Mesenchymal stem cell (in vitro differentiated cells and primary cell): ENCODE results near the gene POTEC.
"Not testable (repeated sequence)": the region's sequence is repeated elsewhere in the genome, so short reads cannot be mapped to it uniquely, and the experiment has no call there.

Source experiments
- DNase-seq: peaks from one replicate; pipeline ENCODE4 v3.0.0-alpha.2; 2013
- H2AFZ ChIP-seq: one replicate; pipeline ENCODE4 v1.6.1; 2013; ENCODE audit warnings: low read depth, mild to moderate bottlenecking, control low read depth, inconsistent platforms, low read length, moderate library complexity
- H2AK5ac ChIP-seq: 2 replicates; pipeline ENCODE4 v1.6.1; 2013; ENCODE audit warnings: low read length, moderate library complexity, mild to moderate bottlenecking, inconsistent platforms; ENCODE audit not compliant: severe bottlenecking
- H2BK120ac ChIP-seq: one replicate; pipeline ENCODE4 v1.6.1; 2013; ENCODE audit warnings: low read depth, mild to moderate bottlenecking, inconsistent platforms, low read length, moderate library complexity
- H2BK12ac ChIP-seq, 2 experiments: one replicate each; pipeline ENCODE4 v1.6.1; 2013; ENCODE audit warnings: inconsistent platforms in 2 of 2, low read length in 2 of 2, mild to moderate bottlenecking in 2 of 2, moderate library complexity in 2 of 2, control low read depth in 1 of 2
- H2BK15ac ChIP-seq: one replicate; pipeline ENCODE4 v1.6.1; 2013; ENCODE audit warnings: mild to moderate bottlenecking, low read depth, inconsistent platforms; ENCODE audit not compliant: poor library complexity, severe bottlenecking
- H2BK5ac ChIP-seq: 2 replicates; pipeline ENCODE4 v1.6.1; 2013; ENCODE audit warnings: low read depth, mild to moderate bottlenecking, low read length, control low read depth, inconsistent platforms; ENCODE audit not compliant: poor library complexity, severe bottlenecking
- H3K14ac ChIP-seq, 2 experiments: one replicate each; pipeline ENCODE4 v1.6.1; 2013; ENCODE audit warnings: inconsistent platforms in 2 of 2, low read length in 2 of 2, control low read depth in 1 of 2, mild to moderate bottlenecking in 1 of 2, moderate library complexity in 1 of 2
- H3K18ac ChIP-seq, 2 experiments: one replicate each; pipeline ENCODE4 v1.6.1; 2013; ENCODE audit warnings: inconsistent platforms in 2 of 2, low read length in 2 of 2, control low read depth in 1 of 2, low read depth in 1 of 2, mild to moderate bottlenecking in 1 of 2
- H3K23ac ChIP-seq, 2 experiments: one replicate each; pipeline ENCODE4 v1.6.1; 2013; ENCODE audit warnings: inconsistent platforms in 2 of 2, low read length in 2 of 2, mild to moderate bottlenecking in 2 of 2, moderate library complexity in 2 of 2, control low read depth in 1 of 2
- H3K27ac ChIP-seq: 2 replicates; pipeline ENCODE4 v1.5.1; 2013; ENCODE audit warnings: mild to moderate bottlenecking, moderate library complexity, low read length, control low read depth, inconsistent platforms; ENCODE audit not compliant: poor library complexity, severe bottlenecking
- H3K27me3 ChIP-seq, 2 experiments: 2 replicates each; pipeline versions ENCODE4 v1.6.1 to v1.7.0; 2013; ENCODE audit warnings: low read length in 2 of 2, mild to moderate bottlenecking in 2 of 2, moderate library complexity in 2 of 2, control low read depth in 1 of 2, inconsistent platforms in 1 of 2; ENCODE audit not compliant: control insufficient read depth in 1 of 2, insufficient read depth in 1 of 2
- H3K36me3 ChIP-seq, 2 experiments: 2 replicates each; pipeline versions ENCODE4 v1.6.1 to v1.7.0; 2013; ENCODE audit warnings: low read length in 2 of 2, control low read depth in 1 of 2, inconsistent platforms in 1 of 2, low read depth in 1 of 2, mild to moderate bottlenecking in 1 of 2; ENCODE audit not compliant: insufficient read depth in 2 of 2, control insufficient read depth in 1 of 2
- H3K4ac ChIP-seq, 2 experiments: one replicate each; pipeline ENCODE4 v1.6.1; 2013; ENCODE audit warnings: inconsistent platforms in 2 of 2, low read length in 2 of 2, mild to moderate bottlenecking in 2 of 2, moderate library complexity in 2 of 2, control low read depth in 1 of 2, low read depth in 1 of 2
- H3K4me1 ChIP-seq: 2 replicates; pipeline ENCODE4 v1.6.1; 2013; ENCODE audit warnings: low read depth, low read length, control low read depth; ENCODE audit not compliant: control insufficient read depth, insufficient read depth
- H3K4me2 ChIP-seq: 2 replicates; pipeline ENCODE4 v1.6.1; 2013; ENCODE audit warnings: low read length, mild to moderate bottlenecking, inconsistent platforms; ENCODE audit not compliant: poor library complexity, severe bottlenecking
- H3K4me3 ChIP-seq, 2 experiments: 2 replicates each; pipeline versions ENCODE4 v1.5.1 to v1.7.0; 2013; ENCODE audit warnings: low read length in 2 of 2, mild to moderate bottlenecking in 2 of 2, control low read depth in 1 of 2, low read depth in 1 of 2; ENCODE audit not compliant: insufficient read depth in 1 of 2
- H3K79me1 ChIP-seq: replicated peaks from 2 replicates; pipeline ENCODE4 v1.6.1; 2013; ENCODE audit warnings: mild to moderate bottlenecking, control low read depth, low read length, inconsistent platforms; ENCODE audit not compliant: poor library complexity, severe bottlenecking
- H3K9ac ChIP-seq: 2 replicates; pipeline ENCODE4 v1.7.0; 2013; ENCODE audit warnings: mild to moderate bottlenecking, low read length, moderate library complexity
- H3K9me3 ChIP-seq: 2 replicates; pipeline ENCODE4 v1.7.0; 2013; ENCODE audit warnings: mild to moderate bottlenecking, low read length; ENCODE audit not compliant: control insufficient read depth
- H4K8ac ChIP-seq: one replicate; pipeline ENCODE4 v1.6.1; 2013; ENCODE audit warnings: inconsistent platforms, mild to moderate bottlenecking, low read length, moderate library complexity
- H4K91ac ChIP-seq: one replicate; pipeline ENCODE4 v1.6.1; 2013; ENCODE audit warnings: mild to moderate bottlenecking, low read length, inconsistent platforms
- WGBS: methylation state at CpG from one replicate; pipeline ENCODE4 v1.1.7; 2013; ENCODE audit warnings: mixed read lengths; 5-methylcytosine and 5-hydroxymethylcytosine counted together

The POTEC gene

GRCh38 chr18:14510707-14511106 lies 32.7 kb downstream of the POTEC start:
- H3K18ac ChIP-seq, H3K79me1 ChIP-seq, H2BK12ac ChIP-seq, H3K27me3 ChIP-seq, H3K4me3 ChIP-seq, H2BK120ac ChIP-seq, DNase-seq, H2BK5ac ChIP-seq, H4K91ac ChIP-seq, H3K36me3 ChIP-seq, H2AFZ ChIP-seq, H3K9ac ChIP-seq, H3K14ac ChIP-seq, H3K23ac ChIP-seq, H3K27ac ChIP-seq, H2BK15ac ChIP-seq, H3K4me1 ChIP-seq, H3K4me2 ChIP-seq, H3K4ac ChIP-seq, H3K9me3 ChIP-seq, H2AK5ac ChIP-seq, H4K8ac ChIP-seq: not testable (repeated sequence)
- WGBS = no CpG with 5 or more reads among the region's 3 CpGs

GRCh38 chr18:14503691-14504090 lies 39.7 kb downstream of the POTEC start:
- not testable (repeated sequence) for H3K18ac ChIP-seq
- WGBS = no CpG with 5 or more reads among the region's 8 CpGs

GRCh38 chr18:14501894-14502293 lies 41.5 kb downstream of the POTEC start:
- H3K18ac ChIP-seq, H3K4me3 ChIP-seq, H4K8ac ChIP-seq, H2BK5ac ChIP-seq, H3K4me1 ChIP-seq, H2BK120ac ChIP-seq, H3K9ac ChIP-seq, H3K9me3 ChIP-seq, H3K79me1 ChIP-seq, H3K4me2 ChIP-seq, DNase-seq, H2BK15ac ChIP-seq, H4K91ac ChIP-seq, H3K23ac ChIP-seq, H2BK12ac ChIP-seq, H3K4ac ChIP-seq, H3K14ac ChIP-seq, H2AK5ac ChIP-seq, H3K27me3 ChIP-seq, H3K27ac ChIP-seq, H3K36me3 ChIP-seq, H2AFZ ChIP-seq: not testable (repeated sequence)
- WGBS = 75% methylated on average over 4 of the region's 4 CpGs

More at GRCh38 chr18:14503691-14504090, 39.7 kb downstream of the POTEC start:
- not testable (repeated sequence) for H2BK5ac ChIP-seq, H2BK120ac ChIP-seq, H3K79me1 ChIP-seq, H3K23ac ChIP-seq, H3K4me3 ChIP-seq, H2BK15ac ChIP-seq, H3K27ac ChIP-seq, H2BK12ac ChIP-seq, H3K4ac ChIP-seq, H3K9me3 ChIP-seq, H4K91ac ChIP-seq, H3K4me1 ChIP-seq, H4K8ac ChIP-seq, DNase-seq, H2AK5ac ChIP-seq, H3K27me3 ChIP-seq, H3K9ac ChIP-seq, H2AFZ ChIP-seq, H3K4me2 ChIP-seq, H3K14ac ChIP-seq, H3K36me3 ChIP-seq

GRCh38 chr18:14489256-14490014 lies 54.0 kb downstream of the POTEC start:
- not testable (repeated sequence) for DNase-seq, H3K79me1 ChIP-seq, H2BK15ac ChIP-seq, H2AK5ac ChIP-seq, H3K9ac ChIP-seq, H2BK120ac ChIP-seq, H3K23ac ChIP-seq, H3K18ac ChIP-seq, H3K9me3 ChIP-seq, H3K4ac ChIP-seq, H3K4me3 ChIP-seq, H3K14ac ChIP-seq, H3K4me2 ChIP-seq, H2BK12ac ChIP-seq, H3K4me1 ChIP-seq, H2BK5ac ChIP-seq, H4K8ac ChIP-seq, H2AFZ ChIP-seq, H4K91ac ChIP-seq, H3K36me3 ChIP-seq, H3K27me3 ChIP-seq, H3K27ac ChIP-seq
- WGBS = 87% methylated on average over 34 of the region's 47 CpGs
